Stimulated activated CD4-positive, alpha-beta T cell treated with anti-CD3 and anti-CD28 coated beads, TNF-alpha, amount 100 ng/mL, for 4 hours (primary cell): ENCODE measurements around the gene TENT5A.
"Not testable (repeated sequence)": the region's sequence is repeated elsewhere in the genome, so short reads cannot be mapped to it uniquely, and the experiment has no call there.

Experiments
- DNase-seq, 3 experiments: peaks; one replicate each; pipeline ENCODE4 v3.0.0-alpha.2; 2020; ENCODE audit warnings: low read depth in 3 of 3

Gene TENT5A

DNA sequence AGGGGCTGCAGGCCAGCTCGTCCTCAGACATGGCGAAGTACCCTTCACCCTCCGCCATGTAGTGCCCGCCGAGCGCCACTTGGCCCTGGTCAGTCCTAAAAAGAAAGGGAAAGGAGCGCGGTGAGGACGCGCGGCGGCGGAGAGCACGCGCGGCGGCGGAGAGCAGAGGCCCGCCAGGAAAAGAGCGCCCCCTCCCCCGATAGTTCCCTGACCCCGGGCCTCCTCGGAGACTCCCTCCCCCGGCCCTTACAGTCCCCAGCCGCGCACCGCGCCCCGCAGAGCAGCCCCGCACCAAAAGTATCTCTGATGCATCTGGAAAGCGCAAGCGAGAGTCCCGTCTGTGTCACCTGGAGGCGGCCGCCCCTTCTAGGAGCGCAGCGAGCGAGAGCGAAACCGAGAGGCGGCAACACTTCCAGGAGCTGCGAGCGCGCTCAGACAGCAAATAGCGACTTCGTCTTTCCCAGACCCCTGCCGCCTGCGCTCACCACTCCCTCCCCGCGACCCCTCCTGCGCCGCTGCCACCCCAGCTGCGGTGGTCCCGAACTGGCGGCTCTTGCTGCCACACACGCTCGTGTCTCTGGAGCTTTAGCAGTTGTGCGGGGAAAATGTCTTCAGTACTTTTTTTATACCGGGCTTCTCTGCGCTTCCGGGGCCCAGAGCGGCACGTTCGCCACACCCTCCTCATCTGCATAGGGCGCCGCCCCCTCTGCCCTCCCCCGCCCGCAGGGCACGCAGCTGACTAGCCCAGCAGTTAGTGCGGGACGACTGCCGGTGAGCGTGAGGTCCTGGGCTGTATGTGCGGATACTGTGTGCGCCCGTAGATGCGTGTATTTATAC lies at the start of gene TENT5A:
Gene TENT5A, minus strand, starts transcription at position 598 of the 837 bp plus-strand sequence. Its CDS starts 540 bp downstream, at position 58.
- DNase-seq, result peak; percentile 62 to 77 (median 71)

DNA sequence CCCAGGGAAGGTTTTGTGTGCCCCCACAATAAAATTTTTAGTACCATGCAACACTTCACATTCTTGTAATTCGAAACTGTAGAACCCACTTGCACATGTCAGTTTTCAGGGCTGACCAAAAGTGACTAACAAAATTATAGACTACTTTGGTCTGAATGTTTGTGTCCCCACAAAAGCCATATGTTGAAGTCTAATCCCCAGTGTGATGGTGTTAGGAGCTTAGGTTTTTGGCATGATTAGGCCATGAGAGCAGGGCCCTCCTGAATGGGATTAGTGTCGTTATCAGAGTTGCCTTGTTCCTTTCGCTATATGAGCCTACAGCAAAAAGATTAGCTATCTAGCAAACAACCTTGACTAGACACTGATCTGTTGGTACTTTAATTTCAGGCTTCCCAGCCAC lies 49.0 kb upstream of the TENT5A start:
- no peak for DNase-seq

DNA sequence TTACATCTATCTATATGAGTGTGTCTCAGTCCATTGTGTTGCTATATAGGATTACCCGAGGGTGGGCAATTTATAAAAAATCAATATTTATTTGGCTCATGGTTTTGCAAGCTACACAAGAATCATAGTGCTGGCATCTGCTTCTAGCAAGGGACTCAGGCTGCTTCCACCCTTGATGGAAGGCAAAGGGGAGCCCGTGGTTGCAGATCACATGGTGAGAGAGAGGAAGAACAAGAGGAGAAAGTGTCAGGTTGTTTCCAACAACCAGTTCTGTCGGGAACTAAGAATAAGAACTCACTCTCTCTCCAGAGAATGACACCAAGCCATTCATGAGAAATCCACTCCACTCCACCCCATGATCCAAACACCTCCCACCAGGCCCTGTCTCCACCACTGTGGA lies 48.2 kb upstream of the TENT5A start:
- no peak for DNase-seq

DNA sequence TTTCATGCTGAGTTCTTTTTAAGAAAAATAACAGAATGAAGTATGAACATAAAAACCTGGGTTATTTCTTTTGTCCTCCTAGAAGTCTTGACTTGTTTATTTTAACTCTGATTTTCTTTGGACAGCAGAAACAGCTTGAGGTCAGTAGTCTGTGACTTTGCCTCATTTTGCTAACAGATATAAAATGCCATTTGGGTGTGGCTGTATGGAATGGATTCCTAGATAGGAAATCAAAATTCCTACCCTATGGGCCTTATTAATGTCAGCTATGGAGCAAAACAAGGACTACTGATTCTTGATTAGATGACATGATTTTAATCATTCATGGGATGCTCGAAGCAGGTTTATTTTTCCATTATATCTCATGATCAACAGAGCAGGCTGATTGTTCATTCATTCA lies 46.8 kb upstream of the TENT5A start:
- no peak for DNase-seq

DNA sequence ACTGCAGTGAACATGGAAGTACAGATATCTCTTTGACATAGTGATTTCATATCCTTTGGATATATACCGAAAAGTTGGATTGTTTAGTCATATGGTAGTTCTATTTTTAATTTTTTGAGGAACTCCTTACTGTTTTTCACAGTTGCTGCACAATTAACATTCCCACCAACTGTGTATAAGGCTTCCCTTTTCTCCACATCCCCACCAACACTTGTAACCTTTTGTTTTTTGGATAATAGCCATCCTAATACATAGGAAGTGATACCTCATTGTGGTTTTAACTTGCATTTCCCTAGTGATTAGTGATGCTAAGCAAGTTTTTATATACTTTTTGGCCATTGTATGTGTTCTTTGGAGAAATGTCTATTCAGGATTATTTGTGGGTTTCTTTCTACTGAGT lies 45.1 kb upstream of the TENT5A start:
- no peak for DNase-seq

DNA sequence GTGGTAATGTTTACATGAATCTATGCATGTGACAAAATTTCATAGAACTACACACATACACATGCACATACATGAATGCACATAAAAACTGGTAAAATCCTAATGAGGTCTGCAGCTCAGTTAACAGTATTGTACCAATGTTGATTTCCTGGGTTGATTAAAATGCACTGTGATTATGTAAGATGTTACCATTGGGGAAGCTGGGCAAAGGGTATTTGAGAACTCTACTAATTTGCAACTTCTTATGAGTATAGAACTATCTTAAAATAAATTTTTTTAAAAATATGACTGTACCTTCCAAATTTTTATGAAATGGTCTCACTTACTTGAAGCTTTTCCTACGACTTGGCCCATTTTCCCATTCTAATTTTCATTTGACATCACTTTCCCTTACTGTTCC lies 43.4 kb upstream of the TENT5A start:
- DNase-seq, result no peak

DNA sequence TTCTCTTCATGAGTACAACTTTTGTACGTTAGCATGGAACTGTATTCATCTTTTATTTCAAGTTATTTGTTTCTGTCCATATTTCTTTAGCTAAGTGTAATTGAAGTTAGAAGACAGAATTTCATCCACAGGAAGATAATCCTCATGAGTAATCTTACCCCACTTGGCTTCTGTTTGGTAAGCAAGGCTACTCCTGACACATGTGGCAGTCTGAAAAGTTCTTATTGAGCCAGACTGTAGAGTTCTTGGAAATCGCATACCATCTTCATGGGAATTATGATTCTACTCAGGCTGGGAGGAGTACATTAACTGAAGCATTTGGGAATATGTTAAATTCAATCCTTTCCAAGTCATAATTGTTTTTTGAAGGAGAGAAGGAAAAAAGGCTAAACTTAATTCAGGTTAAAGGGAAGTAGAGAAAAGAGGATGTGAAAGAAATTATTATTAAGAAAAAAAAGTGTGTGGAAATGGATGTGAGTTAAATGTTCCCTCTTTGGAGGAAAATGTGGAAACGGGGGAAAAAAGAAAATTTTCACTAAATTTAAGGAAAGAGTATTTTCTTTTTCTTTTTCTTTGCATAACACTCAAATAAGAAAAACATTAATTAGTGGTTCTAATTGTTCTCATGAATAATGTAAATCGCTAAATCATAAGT lies 41.5 kb upstream of the TENT5A start:
- no peak for DNase-seq

DNA sequence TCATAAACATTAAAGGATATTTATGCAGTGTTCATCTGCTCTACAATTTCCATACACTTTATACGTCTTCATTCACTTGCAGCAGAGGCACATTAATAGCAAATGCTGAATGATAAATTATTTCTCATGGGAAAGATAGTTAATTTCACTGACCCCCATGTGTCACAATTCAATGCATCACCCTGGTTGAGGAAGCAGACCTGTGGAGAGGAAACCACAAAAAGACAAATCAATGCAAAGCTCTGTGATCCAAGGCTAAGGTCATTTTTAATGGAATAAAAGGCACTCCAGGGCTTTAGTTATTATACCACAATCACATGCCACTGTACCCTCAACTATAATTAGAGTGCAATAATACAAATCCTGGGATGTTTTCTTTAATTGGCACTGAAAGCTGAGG lies 40.3 kb upstream of the TENT5A start:
- no peak for DNase-seq

DNA sequence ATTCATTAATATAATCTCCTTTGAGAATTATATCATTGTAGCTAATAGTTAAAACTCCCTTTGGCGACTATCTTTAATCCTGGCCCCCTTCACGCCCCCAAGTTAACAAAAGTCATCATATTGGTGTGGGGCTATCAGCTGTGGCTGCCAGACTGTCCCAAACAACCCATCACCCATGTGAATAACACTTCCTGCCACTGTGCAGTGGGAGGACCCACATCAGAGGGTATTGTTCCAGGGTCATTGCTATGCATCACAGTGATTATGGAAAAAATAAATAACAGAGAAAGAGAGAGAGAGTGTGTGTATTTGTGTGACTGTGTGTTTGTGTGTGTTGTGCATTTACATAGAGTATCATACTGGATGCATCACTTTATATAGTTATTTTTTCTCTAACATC lies 39.3 kb upstream of the TENT5A start:
- DNase-seq, result no peak

DNA sequence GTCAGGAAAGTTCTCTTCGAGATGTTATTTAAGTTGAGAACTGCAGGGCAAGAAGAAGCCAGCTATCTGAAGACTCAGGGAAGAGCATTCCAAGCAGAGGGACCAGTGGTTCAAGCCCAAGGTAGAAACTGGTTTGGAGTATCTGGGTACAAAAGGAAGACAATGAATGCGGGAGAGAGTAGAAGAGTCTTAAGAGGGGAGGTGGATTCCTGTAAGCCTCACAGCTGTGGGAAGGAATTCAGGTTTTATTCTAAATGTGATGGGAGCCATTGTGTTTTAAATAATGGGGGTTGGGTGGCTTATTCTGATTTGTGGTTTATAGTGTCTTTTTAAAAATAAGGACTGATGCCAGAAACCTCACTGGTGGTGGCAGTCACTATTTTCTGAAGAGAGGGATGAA lies 37.6 kb upstream of the TENT5A start:
- DNase-seq, result no peak

DNA sequence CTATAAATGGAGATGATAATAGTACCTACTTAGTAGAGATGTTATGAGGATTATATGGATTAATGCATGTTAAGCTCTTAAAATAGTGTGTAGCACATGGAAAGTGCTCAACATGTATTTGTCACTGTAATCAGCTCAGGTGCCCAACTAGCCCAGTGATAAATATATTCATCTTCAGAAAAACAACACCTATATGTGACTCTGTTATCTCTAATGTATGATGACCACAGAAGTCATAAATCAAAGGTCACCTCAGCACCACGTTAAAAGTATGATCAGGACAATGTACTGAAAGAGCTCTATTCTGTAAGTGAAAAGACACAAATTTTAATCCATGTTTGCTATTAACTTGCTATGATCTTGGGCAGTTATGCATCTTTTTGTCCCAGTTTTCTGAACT lies 36.8 kb upstream of the TENT5A start:
- no peak for DNase-seq

DNA sequence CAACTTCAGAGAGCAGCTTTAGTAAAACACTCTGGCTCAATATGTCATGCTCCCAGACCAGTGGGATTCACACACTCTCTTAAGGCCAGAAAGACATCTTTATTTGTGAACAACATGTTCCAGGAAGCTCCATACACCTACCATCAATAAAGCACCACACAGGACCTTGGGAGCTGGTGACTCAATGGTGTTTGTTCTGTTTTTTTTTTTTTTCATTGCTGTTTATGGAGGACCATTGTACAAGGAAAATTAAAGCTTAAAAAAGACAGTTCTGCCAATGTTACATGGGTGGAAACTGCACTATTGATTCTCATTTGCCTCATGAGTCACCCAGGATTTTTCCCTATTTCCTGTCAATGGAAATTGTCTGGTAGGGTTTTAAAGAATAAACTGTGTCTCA lies 36.3 kb upstream of the TENT5A start:
- no peak for DNase-seq

DNA sequence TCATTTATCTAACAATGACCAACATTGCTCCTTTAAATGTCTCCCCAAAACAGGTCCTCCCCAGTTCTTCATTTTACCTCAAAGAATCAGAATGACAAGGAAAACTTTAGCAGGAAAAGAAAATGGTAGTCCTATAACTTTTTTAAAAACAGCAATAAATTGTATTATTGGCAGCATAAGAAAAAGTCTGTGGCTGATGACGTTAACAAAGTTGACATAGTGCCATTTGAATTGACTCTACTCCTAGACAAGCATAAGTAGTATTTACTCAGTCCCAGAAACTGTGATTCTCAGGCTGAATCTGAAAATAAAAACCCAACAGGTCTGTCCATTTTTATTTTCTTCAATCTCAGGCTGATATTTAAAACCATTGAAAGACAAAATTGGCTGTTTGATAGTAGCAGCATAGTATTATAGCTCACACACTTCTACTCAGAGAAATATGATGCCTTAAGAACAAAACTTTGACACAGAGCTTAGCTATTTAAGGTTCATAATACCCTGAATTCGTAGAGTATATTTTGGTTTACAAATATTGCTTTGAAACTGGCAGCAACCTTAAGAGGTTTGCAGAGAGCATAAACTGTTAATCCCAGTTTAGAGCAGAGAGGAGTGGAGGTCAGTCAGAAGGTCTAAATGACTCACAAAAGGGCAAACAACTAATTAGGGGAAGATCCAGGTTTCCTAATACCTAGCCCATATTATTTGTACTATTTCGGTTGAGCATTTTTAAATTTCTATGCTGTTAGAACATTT lies 35.0 kb upstream of the TENT5A start:
- no peak for DNase-seq

DNA sequence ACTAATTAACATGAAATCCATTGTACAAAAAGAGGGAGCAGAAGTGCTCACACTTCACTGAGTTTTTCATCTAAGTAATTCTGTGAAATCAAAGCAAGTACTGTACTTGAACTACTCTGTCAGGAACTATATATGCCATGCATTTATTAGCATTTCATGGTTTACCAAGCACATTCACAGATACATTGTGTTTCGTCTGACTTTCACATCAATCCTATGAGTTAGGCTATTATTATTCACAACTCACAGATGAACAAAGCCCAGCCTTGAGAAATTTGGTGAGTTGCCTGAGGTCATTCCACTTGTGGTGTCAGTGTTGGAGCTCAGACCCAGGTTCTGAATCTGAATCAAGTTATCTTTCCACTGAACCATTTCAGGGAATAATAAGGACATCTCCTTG lies 33.7 kb upstream of the TENT5A start:
- no peak for DNase-seq

DNA sequence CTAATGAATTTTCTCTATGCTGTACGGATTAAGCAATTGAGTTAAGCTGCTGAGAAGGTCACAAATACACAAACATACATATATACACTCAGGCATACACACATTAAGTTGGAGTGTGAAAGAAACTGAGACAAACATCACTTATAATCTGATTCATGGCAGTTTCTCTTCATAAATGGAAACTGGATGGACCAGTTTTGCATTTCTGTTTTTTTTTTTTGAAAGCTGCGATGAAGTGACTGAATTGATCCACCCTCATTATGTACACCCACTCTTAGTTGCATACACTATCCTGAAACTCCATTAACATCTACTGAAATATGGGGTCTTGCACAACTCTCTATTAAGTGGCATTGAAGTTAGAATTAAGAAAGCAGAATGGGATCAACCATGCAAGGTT lies 32.9 kb upstream of the TENT5A start:
- no peak for DNase-seq

DNA sequence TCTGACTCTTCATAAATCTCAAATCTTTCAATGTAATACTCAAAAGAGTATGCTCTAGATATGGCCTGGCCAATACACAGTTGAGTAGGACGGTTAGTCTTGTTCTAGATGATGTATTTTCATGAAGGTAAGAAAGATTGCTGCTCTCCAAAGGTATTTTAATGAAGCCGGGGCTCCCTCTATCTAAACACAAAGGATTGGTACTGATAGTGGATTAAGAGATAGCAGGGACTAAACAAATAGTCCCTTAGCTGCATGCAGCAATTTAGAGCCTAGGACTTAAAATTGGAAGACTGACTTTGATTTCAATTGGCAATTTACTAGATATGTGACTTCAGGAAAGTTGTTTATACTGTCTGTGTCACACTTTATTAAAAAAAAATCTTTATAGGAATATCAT lies 31.4 kb upstream of the TENT5A start:
- no peak for DNase-seq

DNA sequence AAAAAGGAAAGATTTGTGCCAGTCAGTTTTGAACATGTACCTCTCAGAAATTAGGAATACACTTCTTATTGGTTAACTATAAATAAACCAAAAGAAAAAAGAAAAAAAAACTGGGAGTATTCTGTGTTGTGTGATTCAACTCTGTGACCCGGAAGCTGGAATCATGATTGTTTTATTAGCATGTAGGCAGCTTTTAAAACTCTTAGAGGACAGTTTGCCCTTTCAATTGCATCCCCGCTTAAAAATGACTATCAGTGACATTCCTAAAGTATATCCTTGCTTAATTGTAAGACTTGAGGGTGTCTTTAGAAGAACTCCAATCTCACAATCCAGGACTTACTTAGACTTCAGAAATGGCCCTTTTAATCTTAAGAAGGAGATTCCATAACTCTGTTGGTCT lies 29.1 kb upstream of the TENT5A start:
- no peak for DNase-seq

DNA sequence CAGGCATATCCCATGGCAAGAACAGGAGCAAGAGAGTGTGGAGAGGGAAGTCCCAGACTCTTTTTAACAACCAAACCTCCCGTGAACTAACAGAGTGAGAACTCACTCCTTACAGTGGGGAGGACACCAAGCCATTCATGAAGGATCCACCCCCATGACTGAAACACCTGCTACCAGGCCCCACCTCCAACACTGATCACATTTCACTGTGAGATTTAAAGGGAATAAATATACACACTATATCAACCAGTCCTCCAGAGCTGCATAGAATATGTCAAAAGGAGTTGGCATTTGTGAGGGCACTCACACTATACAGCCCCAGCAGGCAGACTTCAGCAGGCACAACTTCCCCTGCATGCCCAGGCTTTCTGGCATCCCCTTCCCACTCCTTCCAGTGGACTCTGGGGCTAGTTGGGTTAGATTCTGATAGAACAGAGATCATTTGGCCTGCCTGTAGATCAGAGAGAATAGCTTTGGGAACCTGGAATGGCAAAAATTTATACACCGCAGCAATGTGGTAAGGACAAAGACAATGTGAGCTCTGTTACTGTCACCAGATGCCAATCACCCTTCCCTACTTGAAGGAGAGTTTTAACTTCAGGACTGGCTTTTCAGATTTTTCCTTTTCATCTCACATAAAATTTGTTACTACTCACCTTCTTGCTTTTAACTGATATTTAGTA lies 25.2 kb upstream of the TENT5A start:
- DNase-seq, result no peak

DNA sequence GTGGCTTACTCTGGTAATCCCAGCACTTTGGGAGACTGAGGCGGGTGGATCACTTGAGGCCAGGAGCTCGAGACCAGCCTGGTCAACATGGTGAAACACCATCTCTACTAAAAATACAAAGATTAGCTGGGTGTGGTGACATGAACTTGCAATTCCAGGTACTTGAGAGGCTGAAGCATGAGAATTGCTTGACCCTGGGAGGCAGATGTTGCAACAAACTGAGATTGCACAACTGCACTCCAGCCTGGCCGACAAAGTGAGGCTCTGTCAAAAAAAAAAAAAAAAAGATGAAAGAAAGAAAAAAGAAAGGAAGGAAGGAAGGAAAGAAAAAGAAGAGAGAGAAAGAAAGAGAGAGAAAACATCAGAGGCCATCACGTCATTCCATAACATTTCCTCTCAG lies 23.7 kb upstream of the TENT5A start:
- DNase-seq, result not testable (repeated sequence)

DNA sequence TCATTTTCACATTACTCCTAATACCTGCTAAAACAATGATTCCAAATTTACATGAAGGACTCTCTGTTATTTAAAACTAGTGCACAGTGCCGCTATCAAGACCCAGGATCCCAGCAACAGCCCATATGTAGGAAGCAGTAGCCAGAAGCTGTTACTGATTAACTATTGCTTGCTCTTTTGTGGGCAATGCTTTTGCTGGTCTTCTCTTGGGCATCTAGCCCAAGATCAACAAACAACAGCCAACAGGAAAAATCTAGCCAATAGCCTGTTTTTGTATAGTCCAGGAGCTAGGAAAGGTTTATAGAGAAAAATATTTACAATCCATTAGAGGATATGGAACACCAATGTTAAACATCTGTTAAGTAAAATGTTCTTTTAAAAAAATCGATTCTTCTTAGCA lies 22.1 kb upstream of the TENT5A start:
- no peak for DNase-seq

DNA sequence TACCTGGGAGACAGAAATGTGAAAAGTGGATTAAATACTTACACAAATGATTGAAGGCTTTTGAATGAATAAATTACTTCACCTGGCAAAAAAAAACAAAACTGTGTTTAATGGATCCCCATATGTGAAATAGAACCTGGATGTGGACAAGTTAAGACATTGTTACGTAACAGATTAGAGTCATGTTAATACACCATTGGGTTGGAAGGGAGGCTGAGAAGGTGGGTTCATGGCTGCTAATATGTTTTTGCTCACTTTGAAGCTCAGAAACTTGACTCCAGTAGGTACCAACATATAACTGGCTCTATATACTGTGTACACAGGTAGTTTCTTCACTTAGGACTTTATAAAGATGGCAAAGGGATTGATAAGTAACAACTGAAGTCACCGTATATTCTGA lies 21.4 kb upstream of the TENT5A start:
- DNase-seq, result no peak

DNA sequence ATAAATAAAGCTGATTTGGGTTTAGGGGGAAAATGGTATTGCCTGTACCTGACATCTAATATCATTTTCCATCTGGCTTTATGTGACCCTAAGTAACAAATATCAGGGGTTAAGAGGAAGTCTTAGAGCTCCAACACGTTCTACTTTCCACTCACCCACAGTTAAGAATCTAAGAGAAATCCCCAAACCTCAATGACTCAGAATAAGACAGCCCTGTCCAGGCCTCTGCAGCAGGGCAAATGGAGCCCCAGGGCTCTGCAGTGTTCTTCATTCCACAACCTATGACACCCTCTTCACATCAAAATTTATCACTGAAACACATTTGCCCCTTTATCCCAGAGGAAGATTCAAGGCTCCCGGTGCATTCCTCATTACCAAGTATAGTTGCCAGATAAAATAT lies 20.3 kb upstream of the TENT5A start:
- DNase-seq, result no peak
